ENCODE measurements around the gene LYPD5.

Gene LYPD5

GRCh38 chr19:43847246-43847645 lies 45.0 kb upstream of the LYPD5 start:
- Histone ChIP-seq H3K9ac (ENCODE audit: low read length) (no peak overlapping the region), H3K9me2 (ENCODE audit: low read depth, low read length) (no peaks in the 10 kb centered on the region), H3K36me3 (ENCODE audit: insufficient read depth, low read length) (peaks cover 36% of the 10 kb centered on the region), H3K79me2 (ENCODE audit: insufficient read depth, low read length) (no peaks in the 10 kb centered on the region), H3K9me3 (ENCODE audit: low read length) (peaks cover 61% of the 10 kb centered on the region), H3K4me2 (ENCODE audit: low read length) (no peak overlapping the region), H3K4me3 (ENCODE audit: low read depth, low read length, poor library complexity, severe bottlenecking) (no peak overlapping the region), H3K4me1 (ENCODE audit: insufficient read depth, low read length, severe bottlenecking) (no peaks in the 10 kb centered on the region), H4K20me1 (ENCODE audit: insufficient read depth, low read length) (no peaks in the 10 kb centered on the region), H3F3A (ENCODE audit: insufficient read depth, low read length) (no peaks in the 10 kb centered on the region; the same call in 1 of the 2 replicates), H3K27me3 (ENCODE audit: insufficient read depth, low read length) (no peaks in the 10 kb centered on the region), H3K27ac (ENCODE audit: low read depth, low read length, poor library complexity, severe bottlenecking) (no peak overlapping the region), H2AFZ (ENCODE audit: low read length) (no peak overlapping the region)
- TF ChIP-seq EZH2 (IDR thresholded peaks at IDR 0.05; ENCODE audit: borderline replicate concordance, low read length): no peak
- no peak for TF ChIP-seq CTCF (IDR thresholded peaks at IDR 0.05; ENCODE audit: low read length)

- Histone ChIP-seq H2AFZ (ENCODE audit: low read length) (no peak overlapping the region), H3K9me2 (ENCODE audit: low read depth, low read length) (no peaks in the 10 kb centered on the region), H4K20me1 (ENCODE audit: insufficient read depth, low read length) (no peaks in the 10 kb centered on the region), H3K4me3 (ENCODE audit: low read depth, low read length, poor library complexity, severe bottlenecking) (no peak overlapping the region), H3K36me3 (ENCODE audit: insufficient read depth, low read length) (peaks cover 73% of the 10 kb centered on the region), H3K27ac (ENCODE audit: low read depth, low read length, poor library complexity, severe bottlenecking) (no peak overlapping the region), H3K4me2 (ENCODE audit: low read length) (no peak overlapping the region), H3K27me3 (ENCODE audit: insufficient read depth, low read length) (no peaks in the 10 kb centered on the region), H3K9me3 (ENCODE audit: low read length) (peaks cover 37% of the 10 kb centered on the region), H3K9ac (ENCODE audit: low read length) (no peak overlapping the region), H3K79me2 (ENCODE audit: insufficient read depth, low read length) (no peaks in the 10 kb centered on the region), H3F3A (ENCODE audit: insufficient read depth, low read length) (no peaks in the 10 kb centered on the region; the same call in 1 of the 2 replicates), H3K4me1 (ENCODE audit: insufficient read depth, low read length, severe bottlenecking) (no peaks in the 10 kb centered on the region)
- TF ChIP-seq EZH2 (IDR thresholded peaks at IDR 0.05; ENCODE audit: borderline replicate concordance, low read length): no peak
- no peak for TF ChIP-seq CTCF (IDR thresholded peaks at IDR 0.05; ENCODE audit: low read length)
Measured at GRCh38 chr19:43842007-43842406, 39.8 kb upstream of the LYPD5 start.

GRCh38 chr19:43839139-43839538 lies 36.9 kb upstream of the LYPD5 start:
- peaks cover 32% of the 10 kb centered on the region for H3K9me3 ChIP-seq (ENCODE audit: low read length)

More at GRCh38 chr19:43839139-43839538, 36.9 kb upstream of the LYPD5 start:
- Histone ChIP-seq H3K27me3 (ENCODE audit: insufficient read depth, low read length) (no peaks in the 10 kb centered on the region), H3K9me2 (ENCODE audit: low read depth, low read length) (no peaks in the 10 kb centered on the region), H3F3A (ENCODE audit: insufficient read depth, low read length) (no peaks in the 10 kb centered on the region; the same call in 1 of the 2 replicates), H3K4me2 (ENCODE audit: low read length) (no peak overlapping the region), H3K4me1 (ENCODE audit: insufficient read depth, low read length, severe bottlenecking) (no peaks in the 10 kb centered on the region), H3K27ac (ENCODE audit: low read depth, low read length, poor library complexity, severe bottlenecking) (no peak overlapping the region), H3K79me2 (ENCODE audit: insufficient read depth, low read length) (no peaks in the 10 kb centered on the region), H3K36me3 (ENCODE audit: insufficient read depth, low read length) (peaks cover 84% of the 10 kb centered on the region), H3K9ac (ENCODE audit: low read length) (no peak overlapping the region), H4K20me1 (ENCODE audit: insufficient read depth, low read length) (no peaks in the 10 kb centered on the region), H3K4me3 (ENCODE audit: low read depth, low read length, poor library complexity, severe bottlenecking) (no peak overlapping the region), H2AFZ (ENCODE audit: low read length) (no peak overlapping the region)
- TF ChIP-seq EZH2 (IDR thresholded peaks at IDR 0.05; ENCODE audit: borderline replicate concordance, low read length): no peak
- TF ChIP-seq CTCF (IDR thresholded peaks at IDR 0.05; ENCODE audit: low read length): no peak
